ENCODE measurements around the gene SLC35D2.
"Not testable (repeated sequence)": the region's sequence is repeated elsewhere in the genome, so short reads cannot be mapped to it uniquely, and the experiment has no call there.

Gene SLC35D2

DNA sequence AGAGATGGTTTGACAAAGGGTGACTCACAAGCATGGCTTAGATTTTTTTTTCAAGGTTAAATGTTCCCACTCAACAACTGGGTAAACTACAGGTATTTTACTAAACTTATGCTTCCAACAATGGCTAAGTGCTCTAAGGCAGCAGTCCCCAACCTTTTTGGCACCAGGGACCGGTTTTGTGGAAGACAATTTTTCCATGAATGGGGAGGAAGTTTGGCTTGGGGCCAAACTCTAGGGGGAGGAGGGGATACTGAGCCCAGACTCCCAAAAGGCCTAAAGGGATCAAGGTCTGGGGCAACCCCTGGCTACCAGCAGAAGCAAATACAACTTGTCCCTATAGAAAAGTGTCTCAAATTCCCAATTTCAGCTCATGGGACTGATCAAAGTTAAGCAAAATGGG is 49.6 kb downstream of the SLC35D2 start:
- Histone ChIP-seq H3K79me1 (ENCODE audit: low read length) (no peaks in the 10 kb centered on the region), H3K36me3 (ENCODE audit: control insufficient read depth, insufficient read depth, low read length) (no peaks in the 10 kb centered on the region), H3K23ac (ENCODE audit: low read length) (no peak overlapping the region), H3K18ac (ENCODE audit: low read length) (no peak overlapping the region), H2AK5ac (ENCODE audit: low read length) (no peak overlapping the region), H3K56ac (ENCODE audit: low read length) (no peak overlapping the region), H4K8ac (ENCODE audit: low read depth, low read length) (no peak overlapping the region), H3K4ac (ENCODE audit: low read depth, low read length) (no peak overlapping the region), H3K27ac (ENCODE audit: low read depth, low read length) (no peak overlapping the region), H3K79me2 (ENCODE audit: control insufficient read depth, insufficient read depth, low read length) (no peaks in the 10 kb centered on the region), H4K5ac (ENCODE audit: low read length) (no peak overlapping the region), H3K4me3 (ENCODE audit: low read length) (no peak overlapping the region), H3K27me3 (ENCODE audit: insufficient read depth, low read length, poor library complexity) (no peaks in the 10 kb centered on the region), H3K4me2 (ENCODE audit: low read length) (no peak overlapping the region), H3K4me1 (ENCODE audit: control insufficient read depth, low read depth, low read length) (no peaks in the 10 kb centered on the region), H3K9ac (ENCODE audit: low read length) (no peak overlapping the region), H2BK5ac (ENCODE audit: low read length) (no peak overlapping the region), H2BK15ac (replicated peaks; ENCODE audit: low read depth) (no peak overlapping the region), H2BK120ac (ENCODE audit: low read depth, low read length) (no peak overlapping the region)
- no peak for DNase-seq
- WGBS (ENCODE audit: extremely low coverage, insufficient coverage, low lambda C conversion rate), result no CpG with 5 or more reads among the region's 1 CpG

DNA sequence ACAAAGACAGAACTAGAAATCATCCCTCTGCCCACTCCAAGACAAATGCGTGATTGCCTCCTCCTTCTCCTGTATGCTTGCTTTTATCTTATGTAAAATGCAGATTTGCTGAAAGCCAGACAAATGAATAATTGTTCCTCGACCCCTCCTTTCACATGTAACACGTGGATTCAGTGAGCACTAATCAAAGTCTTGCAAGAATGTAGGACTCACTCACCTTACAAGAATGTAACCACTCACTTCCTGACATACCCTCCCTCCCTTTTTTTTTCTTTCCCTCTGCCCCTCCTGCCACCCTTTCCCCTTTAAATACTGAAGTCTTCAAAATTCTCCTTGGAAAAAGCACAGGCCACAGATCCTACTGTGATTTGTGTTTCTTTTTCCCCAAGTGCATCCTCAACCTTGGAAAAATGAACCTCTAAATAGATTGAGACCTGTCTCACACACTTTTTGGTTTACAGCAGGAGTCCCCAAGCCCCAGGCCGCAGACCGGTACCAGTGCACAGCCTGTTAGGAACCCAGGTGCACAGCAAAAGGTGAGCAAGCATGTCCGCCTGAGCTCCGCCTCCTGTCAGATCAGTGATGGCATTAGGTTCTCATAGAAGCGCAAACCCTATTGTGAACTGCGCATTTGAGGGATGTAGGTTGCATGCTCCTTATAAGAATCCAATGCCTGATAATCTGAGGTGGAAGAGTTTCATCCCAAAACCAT is 52.1 kb downstream of the SLC35D2 start:
- Histone ChIP-seq H2BK5ac (ENCODE audit: low read length) (no peak overlapping the region), H2BK120ac (ENCODE audit: low read depth, low read length) (no peak overlapping the region), H3K36me3 (ENCODE audit: control insufficient read depth, insufficient read depth, low read length) (no peaks in the 10 kb centered on the region), H3K4me2 (ENCODE audit: low read length) (no peak overlapping the region), H3K56ac (ENCODE audit: low read length) (no peak overlapping the region), H3K23ac (ENCODE audit: low read length) (no peak overlapping the region), H3K79me2 (ENCODE audit: control insufficient read depth, insufficient read depth, low read length) (no peaks in the 10 kb centered on the region), H3K9ac (ENCODE audit: low read length) (no peak overlapping the region), H2BK15ac (replicated peaks; ENCODE audit: low read depth) (no peak overlapping the region), H3K4me3 (ENCODE audit: low read length) (no peak overlapping the region), H4K8ac (ENCODE audit: low read depth, low read length) (no peak overlapping the region), H3K27ac (ENCODE audit: low read depth, low read length) (peak overlapping the region; percentile 12), H3K79me1 (ENCODE audit: low read length) (no peaks in the 10 kb centered on the region), H2AK5ac (ENCODE audit: low read length) (no peak overlapping the region), H3K4me1 (ENCODE audit: control insufficient read depth, low read depth, low read length) (no peaks in the 10 kb centered on the region), H3K4ac (ENCODE audit: low read depth, low read length) (no peak overlapping the region), H3K27me3 (ENCODE audit: insufficient read depth, low read length, poor library complexity) (no peaks in the 10 kb centered on the region), H3K18ac (ENCODE audit: low read length) (no peak overlapping the region), H4K5ac (ENCODE audit: low read length) (no peak overlapping the region)
- WGBS (ENCODE audit: extremely low coverage, insufficient coverage, low lambda C conversion rate), result no CpG with 5 or more reads among the region's 9 CpGs
- peak; percentile 89 for DNase-seq

- WGBS (ENCODE audit: extremely low coverage, insufficient coverage, low lambda C conversion rate), result no CpG with 5 or more reads among the region's 1 CpG
Observed at GRCh38 chr9:96327694-96328352, 55.7 kb downstream of the SLC35D2 start.

DNA sequence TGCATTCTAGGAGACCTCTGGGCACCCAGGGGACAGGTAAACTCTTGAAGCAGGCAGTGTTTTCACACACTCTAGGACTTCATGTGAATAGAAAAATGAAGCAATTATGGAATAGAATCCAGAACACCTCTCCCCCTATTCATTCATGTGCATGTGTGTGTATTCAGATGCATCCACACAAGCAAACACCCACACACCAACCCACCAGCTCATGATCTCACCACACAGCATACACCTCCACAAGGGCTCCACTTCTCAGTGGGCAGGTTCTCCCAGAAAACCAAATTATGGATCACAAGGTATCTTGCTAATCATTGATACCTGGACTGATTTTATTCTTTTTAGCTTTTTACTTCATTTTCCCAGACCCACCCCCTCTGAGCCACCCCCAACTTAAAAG is 60.3 kb downstream of the SLC35D2 start:
- Histone ChIP-seq H4K5ac (ENCODE audit: low read length) (no peak overlapping the region), H2BK120ac (ENCODE audit: low read depth, low read length) (no peak overlapping the region), H3K4me1 (ENCODE audit: control insufficient read depth, low read depth, low read length) (no peaks in the 10 kb centered on the region), H3K56ac (ENCODE audit: low read length) (no peak overlapping the region), H3K23ac (ENCODE audit: low read length) (no peak overlapping the region), H3K4me2 (ENCODE audit: low read length) (no peak overlapping the region), H3K4me3 (ENCODE audit: low read length) (no peak overlapping the region), H3K27ac (ENCODE audit: low read depth, low read length) (no peak overlapping the region), H4K8ac (ENCODE audit: low read depth, low read length) (no peak overlapping the region), H3K4ac (ENCODE audit: low read depth, low read length) (no peak overlapping the region), H3K27me3 (ENCODE audit: insufficient read depth, low read length, poor library complexity) (no peaks in the 10 kb centered on the region), H3K9ac (ENCODE audit: low read length) (no peak overlapping the region), H2BK5ac (ENCODE audit: low read length) (no peak overlapping the region), H3K79me2 (ENCODE audit: control insufficient read depth, insufficient read depth, low read length) (no peaks in the 10 kb centered on the region), H3K36me3 (ENCODE audit: control insufficient read depth, insufficient read depth, low read length) (no peaks in the 10 kb centered on the region), H2AK5ac (ENCODE audit: low read length) (no peak overlapping the region), H2BK15ac (replicated peaks; ENCODE audit: low read depth) (no peak overlapping the region), H3K18ac (ENCODE audit: low read length) (no peak overlapping the region), H3K79me1 (ENCODE audit: low read length) (no peaks in the 10 kb centered on the region)
- no peak for DNase-seq

More at GRCh38 chr9:96327694-96328352, 55.7 kb downstream of the SLC35D2 start:
- H3K36me3 ChIP-seq (ENCODE audit: control insufficient read depth, insufficient read depth, low read length), result no peaks in the 10 kb centered on the region
- H3K27ac ChIP-seq (ENCODE audit: low read depth, low read length), result no peak overlapping the region
- no peak overlapping the region for H3K9ac ChIP-seq (ENCODE audit: low read length)
- peak; percentile 54 for DNase-seq
- no peak overlapping the region for H3K23ac ChIP-seq (ENCODE audit: low read length)
- H3K4me3 ChIP-seq (ENCODE audit: low read length), result no peak overlapping the region
- no peaks in the 10 kb centered on the region for H3K4me1 ChIP-seq (ENCODE audit: control insufficient read depth, low read depth, low read length)
- H3K56ac ChIP-seq (ENCODE audit: low read length), result no peak overlapping the region
- H2BK15ac ChIP-seq (replicated peaks; ENCODE audit: low read depth), result no peak overlapping the region
- H3K27me3 ChIP-seq (ENCODE audit: insufficient read depth, low read length, poor library complexity), result no peaks in the 10 kb centered on the region
- H4K5ac ChIP-seq (ENCODE audit: low read length), result no peak overlapping the region
- no peaks in the 10 kb centered on the region for H3K79me1 ChIP-seq (ENCODE audit: low read length)
- H3K18ac ChIP-seq (ENCODE audit: low read length), result no peak overlapping the region
- no peak overlapping the region for H4K8ac ChIP-seq (ENCODE audit: low read depth, low read length)
- no peak overlapping the region for H3K4ac ChIP-seq (ENCODE audit: low read depth, low read length)
- H3K4me2 ChIP-seq (ENCODE audit: low read length), result no peak overlapping the region
- no peak overlapping the region for H2AK5ac ChIP-seq (ENCODE audit: low read length)
- H3K79me2 ChIP-seq (ENCODE audit: control insufficient read depth, insufficient read depth, low read length), result no peaks in the 10 kb centered on the region
- H2BK120ac ChIP-seq (ENCODE audit: low read depth, low read length), result no peak overlapping the region
- no peak overlapping the region for H2BK5ac ChIP-seq (ENCODE audit: low read length)

GRCh38 chr9:96322736-96323135 is 60.8 kb downstream of the SLC35D2 start:
- not testable (repeated sequence) for H3K27me3 ChIP-seq (ENCODE audit: insufficient read depth, low read length, poor library complexity); H2BK5ac ChIP-seq (ENCODE audit: low read length); H2BK120ac ChIP-seq (ENCODE audit: low read depth, low read length); H3K4ac ChIP-seq (ENCODE audit: low read depth, low read length); H3K4me3 ChIP-seq (ENCODE audit: low read length); H3K23ac ChIP-seq (ENCODE audit: low read length); H3K56ac ChIP-seq (ENCODE audit: low read length); H3K36me3 ChIP-seq (ENCODE audit: control insufficient read depth, insufficient read depth, low read length); H3K18ac ChIP-seq (ENCODE audit: low read length); H2AK5ac ChIP-seq (ENCODE audit: low read length); H3K9ac ChIP-seq (ENCODE audit: low read length); DNase-seq; H3K79me2 ChIP-seq (ENCODE audit: control insufficient read depth, insufficient read depth, low read length); H3K4me2 ChIP-seq (ENCODE audit: low read length); H4K5ac ChIP-seq (ENCODE audit: low read length); H3K4me1 ChIP-seq (ENCODE audit: control insufficient read depth, low read depth, low read length); H2BK15ac ChIP-seq (replicated peaks; ENCODE audit: low read depth); H3K79me1 ChIP-seq (ENCODE audit: low read length); H4K8ac ChIP-seq (ENCODE audit: low read depth, low read length); H3K27ac ChIP-seq (ENCODE audit: low read depth, low read length)
- WGBS (ENCODE audit: extremely low coverage, insufficient coverage, low lambda C conversion rate), result no CpG with 5 or more reads among the region's 5 CpGs

DNA sequence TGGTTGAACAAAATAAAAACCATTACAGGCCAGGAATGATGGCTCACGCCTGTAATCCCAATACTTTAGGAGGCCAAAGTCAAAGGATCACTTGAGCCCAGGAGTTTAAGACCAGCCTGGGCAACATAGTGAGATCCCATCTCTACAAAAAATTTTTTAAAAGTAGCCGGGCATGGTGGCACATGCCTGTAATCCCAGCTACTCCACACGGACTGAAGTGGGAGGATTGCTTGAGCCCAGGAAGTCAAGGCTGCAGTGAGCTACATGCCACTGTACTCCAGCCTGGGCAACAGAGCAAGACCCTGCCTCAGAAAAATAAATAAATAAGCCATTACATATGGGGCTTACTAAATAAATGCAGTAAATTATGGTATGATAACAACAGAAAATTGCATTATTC is 61.3 kb downstream of the SLC35D2 start:
- no CpG with 5 or more reads among the region's 3 CpGs for WGBS (ENCODE audit: extremely low coverage, insufficient coverage, low lambda C conversion rate)
- not testable (repeated sequence) for H3K18ac ChIP-seq (ENCODE audit: low read length); H3K4ac ChIP-seq (ENCODE audit: low read depth, low read length); H4K8ac ChIP-seq (ENCODE audit: low read depth, low read length); H3K79me1 ChIP-seq (ENCODE audit: low read length); DNase-seq; H3K4me3 ChIP-seq (ENCODE audit: low read length); H3K36me3 ChIP-seq (ENCODE audit: control insufficient read depth, insufficient read depth, low read length); H3K4me1 ChIP-seq (ENCODE audit: control insufficient read depth, low read depth, low read length); H3K23ac ChIP-seq (ENCODE audit: low read length); H3K4me2 ChIP-seq (ENCODE audit: low read length); H3K9ac ChIP-seq (ENCODE audit: low read length); H3K79me2 ChIP-seq (ENCODE audit: control insufficient read depth, insufficient read depth, low read length); H3K56ac ChIP-seq (ENCODE audit: low read length); H2AK5ac ChIP-seq (ENCODE audit: low read length); H3K27ac ChIP-seq (ENCODE audit: low read depth, low read length); H2BK120ac ChIP-seq (ENCODE audit: low read depth, low read length); H4K5ac ChIP-seq (ENCODE audit: low read length); H2BK15ac ChIP-seq (replicated peaks; ENCODE audit: low read depth); H3K27me3 ChIP-seq (ENCODE audit: insufficient read depth, low read length, poor library complexity); H2BK5ac ChIP-seq (ENCODE audit: low read length)

All from mesendoderm (in vitro differentiated cells).